ENCODE data around the gene EFHC1.

Gene EFHC1

DNA sequence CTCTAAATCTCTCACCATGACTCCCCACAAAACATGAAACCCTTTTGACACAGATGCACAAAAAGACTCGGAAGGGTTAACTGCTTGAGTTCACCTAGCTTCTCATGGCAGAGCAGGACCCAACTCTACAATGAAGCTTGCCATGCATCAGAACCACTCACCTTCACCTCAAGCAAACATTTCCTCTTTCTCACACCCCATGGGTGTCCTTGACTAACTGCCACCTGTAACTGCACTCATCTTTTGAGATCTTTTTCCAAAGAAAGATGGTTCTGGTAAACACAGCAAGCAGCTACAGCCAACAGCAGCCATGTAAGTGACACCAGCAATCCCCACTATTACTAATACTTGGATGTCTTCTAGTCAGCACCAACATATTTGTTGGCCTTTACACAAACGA lies 76.5 kb downstream of the EFHC1 start:
- H3K4me3 ChIP-seq (ENCODE audit: low read depth in 1 of 2, low read length in 2 of 2): no peak overlapping the region
- H3K9me3 ChIP-seq (ENCODE audit: control insufficient read depth in 1 of 2, low read length in 2 of 2): no peaks in the 10 kb centered on the region
- no peaks in the 10 kb centered on the region for H3K27me3 ChIP-seq (ENCODE audit: low read depth, low read length)
- no peak overlapping the region for H3K27ac ChIP-seq (ENCODE audit: low read length)
- peaks cover 0 to 7% of the 10 kb centered on the region in 2 donors for H3K36me3 ChIP-seq (ENCODE audit: control insufficient read depth in 1 of 2, insufficient read depth in 2 of 2, low read length in 2 of 2)
- peaks cover 0 to 24% of the 10 kb centered on the region in 2 donors for H3K4me1 ChIP-seq (ENCODE audit: control insufficient read depth in 1 of 2, insufficient read depth in 2 of 2, low read length in 2 of 2)

DNA sequence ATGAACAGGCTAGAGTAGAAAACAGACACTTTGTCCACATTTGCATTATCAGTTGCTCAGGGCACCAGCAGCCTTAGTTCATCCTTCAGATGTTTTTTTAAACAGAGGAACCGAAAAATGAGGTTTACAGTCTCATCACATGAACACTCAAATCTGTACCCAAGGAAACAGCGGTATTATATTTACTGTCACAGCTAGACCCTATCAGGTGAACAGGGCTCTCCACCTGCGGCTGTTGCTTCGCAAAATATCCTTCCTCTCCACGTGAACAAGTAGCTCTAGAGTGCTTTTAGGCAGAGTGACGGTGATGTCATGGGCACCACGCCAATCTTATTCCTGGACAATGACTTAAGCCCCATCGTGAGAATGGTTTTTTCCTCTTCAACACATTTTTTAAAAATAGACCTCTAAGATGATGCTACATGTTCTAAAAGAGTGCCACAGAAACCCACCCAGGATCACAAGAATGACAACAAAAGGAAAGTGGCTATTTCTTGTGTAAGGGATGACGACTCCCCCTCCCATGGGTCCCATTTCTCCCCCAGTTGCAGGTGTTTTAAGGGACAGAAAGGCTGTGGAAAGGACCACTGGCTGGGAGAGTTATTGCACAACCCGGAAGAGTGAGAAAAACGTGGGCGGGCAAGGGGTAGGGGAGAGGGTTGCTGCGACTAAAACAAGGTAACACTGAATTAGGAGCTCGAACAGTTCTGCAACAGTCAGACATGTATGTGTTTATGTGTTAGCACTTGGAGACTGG lies 77.7 kb downstream of the EFHC1 start:
- no peak overlapping the region for H3K4me3 ChIP-seq (ENCODE audit: low read depth in 1 of 2, low read length in 2 of 2)
- peaks cover 0 to 24% of the 10 kb centered on the region in 2 donors for H3K4me1 ChIP-seq (ENCODE audit: control insufficient read depth in 1 of 2, insufficient read depth in 2 of 2, low read length in 2 of 2)
- peak overlapping the region; percentile 53 for H3K27ac ChIP-seq (ENCODE audit: low read length)
- no peaks in the 10 kb centered on the region for H3K27me3 ChIP-seq (ENCODE audit: low read depth, low read length)
- peaks cover 8 to 18% of the 10 kb centered on the region in 2 donors for H3K36me3 ChIP-seq (ENCODE audit: control insufficient read depth in 1 of 2, insufficient read depth in 2 of 2, low read length in 2 of 2)
- H3K9me3 ChIP-seq (ENCODE audit: control insufficient read depth in 1 of 2, low read length in 2 of 2): no peaks in the 10 kb centered on the region

DNA sequence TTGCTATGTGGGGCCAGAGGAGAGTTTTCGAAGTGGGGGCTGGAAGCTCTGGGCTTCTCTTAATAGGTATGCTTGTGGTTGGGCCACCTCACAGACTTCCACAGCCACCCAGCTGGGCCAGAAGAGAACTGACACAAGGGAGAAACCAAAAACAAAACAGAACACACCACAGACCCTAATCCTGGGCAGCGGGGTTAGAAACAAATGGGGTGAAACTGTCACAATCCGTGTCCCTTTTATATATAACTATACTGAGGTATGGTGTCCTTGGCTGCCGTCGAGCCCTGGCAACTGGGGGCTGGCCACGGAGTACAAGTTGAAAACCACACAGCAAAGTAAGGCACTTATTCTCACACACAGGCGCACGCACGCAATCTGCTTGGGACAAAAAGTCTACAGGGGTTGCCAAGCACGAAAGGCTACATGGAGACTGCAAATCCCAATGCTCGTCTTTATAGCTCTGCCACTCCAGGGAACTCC lies 78.4 kb downstream of the EFHC1 start:
- Histone ChIP-seq H3K27ac (ENCODE audit: low read length) (peak overlapping the region; percentile 53), H3K9me3 (ENCODE audit: control insufficient read depth in 1 of 2, low read length in 2 of 2) (no peaks in the 10 kb centered on the region)

DNA sequence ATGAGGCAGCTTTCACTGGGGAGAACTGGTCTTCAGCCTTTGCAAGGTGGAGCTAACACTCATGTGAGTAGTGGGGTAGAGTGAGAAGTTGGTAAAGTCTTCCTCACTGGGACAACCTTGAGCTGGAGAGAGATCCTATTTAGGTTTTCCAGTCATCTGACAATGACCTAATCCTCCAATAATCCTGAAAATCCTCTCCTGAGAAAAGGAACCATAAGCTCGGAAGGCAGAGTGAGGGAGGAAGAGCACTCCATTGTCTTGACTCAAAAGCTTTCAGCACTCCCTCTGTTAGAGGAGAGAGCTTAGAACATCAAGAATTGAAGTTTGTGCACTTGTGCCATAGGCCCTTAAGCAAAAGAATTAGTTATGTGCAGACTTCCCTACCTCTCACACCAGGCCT lies 78.9 kb downstream of the EFHC1 start:
- peaks cover 7 to 34% of the 10 kb centered on the region in 2 donors for H3K4me1 ChIP-seq (ENCODE audit: control insufficient read depth in 1 of 2, insufficient read depth in 2 of 2, low read length in 2 of 2)
- peaks cover 8 to 18% of the 10 kb centered on the region in 2 donors for H3K36me3 ChIP-seq (ENCODE audit: control insufficient read depth in 1 of 2, insufficient read depth in 2 of 2, low read length in 2 of 2)
- H3K4me3 ChIP-seq (ENCODE audit: low read depth in 1 of 2, low read length in 2 of 2): no peak overlapping the region
- no peaks in the 10 kb centered on the region for H3K9me3 ChIP-seq (ENCODE audit: control insufficient read depth in 1 of 2, low read length in 2 of 2)
- H3K27ac ChIP-seq (ENCODE audit: low read length): peak overlapping the region; percentile 28
- H3K27me3 ChIP-seq (ENCODE audit: low read depth, low read length): no peaks in the 10 kb centered on the region

More for the DNA sequence above, 78.4 kb downstream of the EFHC1 start:
- Histone ChIP-seq H3K36me3 (ENCODE audit: control insufficient read depth in 1 of 2, insufficient read depth in 2 of 2, low read length in 2 of 2) (peaks cover 8 to 18% of the 10 kb centered on the region in 2 donors), H3K4me1 (ENCODE audit: control insufficient read depth in 1 of 2, insufficient read depth in 2 of 2, low read length in 2 of 2) (peaks cover 4 to 29% of the 10 kb centered on the region in 2 donors), H3K27me3 (ENCODE audit: low read depth, low read length) (no peaks in the 10 kb centered on the region), H3K4me3 (ENCODE audit: low read depth in 1 of 2, low read length in 2 of 2) (no peak overlapping the region)

DNA sequence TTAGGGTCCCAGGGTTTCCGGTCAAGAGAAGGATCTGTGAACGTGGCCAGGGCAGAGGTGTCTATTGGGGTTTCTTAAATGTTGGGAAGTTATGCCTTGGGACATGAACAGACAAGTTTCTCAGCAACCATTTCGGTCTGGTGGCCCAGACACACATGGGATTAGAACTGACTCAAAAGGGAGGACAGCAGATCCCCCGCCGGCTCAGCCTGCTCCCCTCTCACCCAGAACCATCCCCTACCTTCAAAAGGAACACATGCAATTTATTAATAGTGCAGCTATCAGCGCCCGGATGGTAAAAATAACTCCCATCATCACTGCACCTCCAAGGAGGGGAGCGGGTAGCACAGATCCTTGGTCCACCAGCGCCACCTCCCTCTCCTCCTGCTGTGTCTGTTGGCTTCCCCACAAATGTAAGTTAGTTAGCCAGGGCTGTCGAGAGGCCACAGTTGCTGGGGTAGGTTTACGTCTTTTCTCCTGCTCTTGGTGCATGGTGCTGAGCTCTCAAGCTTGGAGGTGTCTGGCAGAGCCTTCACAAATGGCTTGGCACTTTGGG lies 79.6 kb downstream of the EFHC1 start:
- Histone ChIP-seq H3K4me1 (ENCODE audit: control insufficient read depth in 1 of 2, insufficient read depth in 2 of 2, low read length in 2 of 2) (peaks cover 7 to 41% of the 10 kb centered on the region in 2 donors), H3K4me3 (ENCODE audit: low read depth in 1 of 2, low read length in 2 of 2) (no peak overlapping the region), H3K36me3 (ENCODE audit: control insufficient read depth in 1 of 2, insufficient read depth in 2 of 2, low read length in 2 of 2) (peaks cover 8 to 16% of the 10 kb centered on the region in 2 donors), H3K9me3 (ENCODE audit: control insufficient read depth in 1 of 2, low read length in 2 of 2) (no peaks in the 10 kb centered on the region), H3K27me3 (ENCODE audit: low read depth, low read length) (no peaks in the 10 kb centered on the region), H3K27ac (ENCODE audit: low read length) (no peak overlapping the region)

DNA sequence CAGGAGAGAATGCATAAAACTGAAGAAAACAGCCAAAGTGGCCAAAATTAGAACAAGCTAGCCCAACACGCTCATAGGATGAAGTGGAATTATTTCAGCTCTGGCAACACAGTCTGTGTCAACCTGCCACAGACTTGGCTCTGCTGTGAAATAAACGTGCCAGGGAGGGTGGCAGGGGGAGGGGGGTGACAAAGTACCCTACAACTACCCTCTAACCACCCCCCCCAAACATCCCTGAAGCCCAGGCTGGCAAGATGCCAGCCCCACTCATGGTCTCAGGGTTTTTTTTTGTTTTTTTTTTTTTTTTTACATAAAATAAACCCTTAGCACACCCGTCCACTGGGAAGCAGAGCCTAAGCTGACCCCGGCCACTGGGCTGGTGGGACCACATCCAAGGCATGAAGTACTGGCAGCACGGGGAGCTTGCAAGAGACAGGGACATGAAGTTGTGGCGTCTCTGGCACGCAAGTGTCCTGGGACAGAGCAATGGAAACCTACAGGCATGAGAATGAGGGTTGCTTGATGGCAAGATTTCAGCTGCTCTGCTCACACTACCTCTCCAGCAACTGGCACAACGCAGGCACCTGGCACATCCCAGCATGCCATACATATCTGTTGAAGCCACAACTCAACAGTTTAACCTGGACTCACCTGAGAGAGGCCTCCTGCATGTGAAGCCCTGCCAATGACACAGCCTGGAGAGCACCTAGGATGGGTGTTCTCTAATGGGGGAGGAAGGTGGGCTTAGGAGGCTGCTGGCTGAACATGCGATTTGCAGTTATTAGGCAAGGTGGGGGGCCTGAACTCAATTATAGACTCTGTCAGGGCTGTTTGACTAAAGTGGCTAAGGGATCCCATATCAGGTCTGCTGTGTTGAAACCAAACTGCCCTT lies 80.3 kb downstream of the EFHC1 start:
- Histone ChIP-seq H3K27ac (ENCODE audit: low read length) (no peak overlapping the region), H3K4me3 (ENCODE audit: low read depth in 1 of 2, low read length in 2 of 2) (no peak overlapping the region), H3K9me3 (ENCODE audit: control insufficient read depth in 1 of 2, low read length in 2 of 2) (no peaks in the 10 kb centered on the region), H3K4me1 (ENCODE audit: control insufficient read depth in 1 of 2, insufficient read depth in 2 of 2, low read length in 2 of 2) (peaks cover 7 to 48% of the 10 kb centered on the region in 2 donors), H3K36me3 (ENCODE audit: control insufficient read depth in 1 of 2, insufficient read depth in 2 of 2, low read length in 2 of 2) (peaks cover 12 to 14% of the 10 kb centered on the region in 2 donors), H3K27me3 (ENCODE audit: low read depth, low read length) (no peaks in the 10 kb centered on the region)

DNA sequence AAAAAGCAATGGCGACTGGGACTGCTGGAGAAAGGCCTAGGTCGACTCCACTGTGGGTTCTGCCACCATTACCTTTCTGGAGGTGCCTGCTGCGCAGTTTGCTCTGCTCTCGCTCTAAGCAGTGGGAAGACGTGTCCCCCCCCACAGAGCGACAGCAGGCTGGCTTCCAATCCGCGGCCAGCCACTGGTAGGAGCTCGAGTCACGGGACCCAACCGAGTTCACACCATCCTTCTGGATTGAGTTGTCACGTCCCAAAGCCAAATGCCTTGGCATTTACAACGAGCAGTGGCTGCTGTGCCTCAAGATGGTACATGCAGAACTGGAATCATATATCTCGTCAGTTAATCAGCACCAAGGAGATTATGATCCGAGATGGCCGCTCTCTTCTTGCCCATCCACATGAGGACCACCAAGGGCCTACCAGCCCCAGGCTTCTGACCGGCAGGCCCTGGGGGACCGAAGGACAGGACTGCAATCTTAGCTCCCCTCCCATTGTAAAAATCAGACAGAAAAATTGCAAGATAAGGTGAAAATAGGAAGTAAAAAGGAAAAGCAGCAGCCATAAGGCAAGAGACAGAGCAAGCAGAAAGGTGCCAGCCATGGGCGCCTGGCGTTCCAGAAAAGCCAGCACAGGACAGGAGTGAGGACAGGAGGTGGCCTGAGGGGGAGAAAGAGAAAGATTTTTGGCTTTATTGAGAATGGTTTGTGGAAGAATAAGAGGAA lies 82.3 kb downstream of the EFHC1 start:
- Histone ChIP-seq H3K27ac (ENCODE audit: low read length) (no peak overlapping the region), H3K4me1 (ENCODE audit: control insufficient read depth in 1 of 2, insufficient read depth in 2 of 2, low read length in 2 of 2) (peaks cover 7 to 58% of the 10 kb centered on the region in 2 donors), H3K36me3 (ENCODE audit: control insufficient read depth in 1 of 2, insufficient read depth in 2 of 2, low read length in 2 of 2) (peaks cover 23 to 26% of the 10 kb centered on the region in 2 donors)

DNA sequence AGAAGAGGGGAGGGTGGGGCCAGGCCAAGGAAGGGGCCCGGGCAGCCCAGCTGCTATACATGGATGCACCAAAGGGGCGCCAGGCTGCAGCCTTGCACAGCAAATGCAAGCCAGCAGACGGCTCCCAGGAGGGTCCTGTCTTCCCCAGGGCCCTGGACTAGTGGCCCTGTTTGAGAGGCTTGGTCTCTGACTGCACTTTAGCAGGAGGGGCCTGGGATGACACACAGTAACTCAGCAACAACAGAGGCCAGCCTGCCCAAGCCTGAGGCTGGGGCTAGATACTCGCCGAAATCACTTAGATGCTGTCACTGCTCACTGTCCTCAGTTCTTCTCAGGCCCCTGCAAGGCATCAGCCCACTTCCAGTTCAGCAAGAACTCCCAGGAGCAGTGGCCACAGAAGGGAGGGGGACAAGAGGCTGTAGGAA lies 83.2 kb downstream of the EFHC1 start:
- no peak overlapping the region for H3K4me3 ChIP-seq (ENCODE audit: low read depth in 1 of 2, low read length in 2 of 2)
- peaks cover 24 to 32% of the 10 kb centered on the region in 2 donors for H3K36me3 ChIP-seq (ENCODE audit: control insufficient read depth in 1 of 2, insufficient read depth in 2 of 2, low read length in 2 of 2)
- peaks cover 7 to 51% of the 10 kb centered on the region in 2 donors for H3K4me1 ChIP-seq (ENCODE audit: control insufficient read depth in 1 of 2, insufficient read depth in 2 of 2, low read length in 2 of 2)
- H3K27ac ChIP-seq (ENCODE audit: low read length): peak overlapping the region; percentile 56
- H3K27me3 ChIP-seq (ENCODE audit: low read depth, low read length): no peaks in the 10 kb centered on the region
- no peaks in the 10 kb centered on the region for H3K9me3 ChIP-seq (ENCODE audit: control insufficient read depth in 1 of 2, low read length in 2 of 2)

More for the DNA sequence above, 82.3 kb downstream of the EFHC1 start:
- H3K9me3 ChIP-seq (ENCODE audit: control insufficient read depth in 1 of 2, low read length in 2 of 2): no peaks in the 10 kb centered on the region
- H3K27me3 ChIP-seq (ENCODE audit: low read depth, low read length): no peaks in the 10 kb centered on the region
- no peak overlapping the region for H3K4me3 ChIP-seq (ENCODE audit: low read depth in 1 of 2, low read length in 2 of 2)

DNA sequence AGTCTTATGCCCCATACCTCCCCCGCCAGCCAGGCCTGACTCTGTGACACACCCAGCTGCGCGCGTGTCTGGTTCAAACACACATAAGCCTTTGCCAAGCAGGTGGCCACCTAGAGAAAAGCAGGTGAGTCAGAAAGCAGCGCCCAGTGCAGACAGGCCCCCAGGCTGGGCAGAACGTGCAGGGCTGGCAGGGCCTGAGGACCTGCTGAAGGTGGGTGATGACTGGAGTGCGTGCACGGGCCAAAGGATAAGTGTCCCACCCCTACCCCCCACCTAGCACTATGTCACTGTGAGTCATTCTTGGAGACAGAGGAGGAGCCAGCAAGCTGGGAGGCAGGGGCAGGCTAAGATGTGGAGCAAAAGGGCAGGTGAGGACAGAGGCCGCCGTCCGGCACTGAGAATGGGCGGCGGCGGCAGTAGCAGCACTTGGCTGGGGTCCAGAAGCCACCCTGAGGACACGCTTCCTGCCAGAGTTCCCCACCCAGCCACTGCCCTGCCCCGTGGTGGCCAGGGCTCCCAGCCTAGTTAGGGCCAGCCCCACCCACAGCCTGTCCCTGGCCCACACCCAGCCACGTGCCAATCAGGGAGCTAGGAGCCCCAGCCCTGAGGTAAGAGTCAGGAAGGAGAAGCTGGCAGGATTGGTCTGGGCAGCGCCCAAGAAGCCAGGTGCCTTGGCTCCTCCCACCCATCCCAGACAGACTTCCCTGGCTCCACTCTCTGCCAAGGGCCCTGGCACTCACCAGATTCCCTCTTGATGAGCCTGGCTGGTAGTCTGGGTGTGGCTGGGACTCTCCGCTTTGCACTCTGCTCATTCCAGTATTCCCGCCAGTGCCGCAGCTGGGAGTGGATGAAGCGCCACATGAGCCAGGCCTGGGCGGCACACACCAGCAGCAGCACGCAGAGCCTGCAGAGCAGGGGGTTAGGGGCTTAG lies 84.0 kb downstream of the EFHC1 start:
- no peaks in the 10 kb centered on the region for H3K9me3 ChIP-seq (ENCODE audit: control insufficient read depth in 1 of 2, low read length in 2 of 2)
- H3K4me3 ChIP-seq (ENCODE audit: low read depth in 1 of 2, low read length in 2 of 2): no peak overlapping the region
- H3K27me3 ChIP-seq (ENCODE audit: low read depth, low read length): no peaks in the 10 kb centered on the region
- peaks cover 7 to 43% of the 10 kb centered on the region in 2 donors for H3K4me1 ChIP-seq (ENCODE audit: control insufficient read depth in 1 of 2, insufficient read depth in 2 of 2, low read length in 2 of 2)
- peak overlapping the region; percentile 64 for H3K27ac ChIP-seq (ENCODE audit: low read length)
- H3K36me3 ChIP-seq (ENCODE audit: control insufficient read depth in 1 of 2, insufficient read depth in 2 of 2, low read length in 2 of 2): peaks cover 27 to 39% of the 10 kb centered on the region in 2 donors

DNA sequence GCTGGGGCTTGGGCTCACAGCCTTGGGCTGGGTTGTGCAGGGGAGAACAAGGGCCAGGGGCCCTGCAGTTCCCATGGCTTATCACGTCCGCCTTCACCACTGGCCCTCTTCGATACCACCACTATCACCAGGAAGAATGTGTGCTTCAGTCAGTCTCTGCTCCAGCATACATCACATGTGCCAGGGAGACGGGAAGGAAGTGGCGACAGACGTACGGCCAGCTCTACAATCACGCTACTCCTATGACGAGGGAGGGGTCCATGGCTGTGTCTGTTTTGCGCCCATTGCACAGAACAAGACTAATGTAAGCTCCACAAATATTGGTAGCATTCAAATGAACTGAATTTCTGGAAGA lies 84.6 kb downstream of the EFHC1 start:
- Histone ChIP-seq H3K4me3 (ENCODE audit: low read depth in 1 of 2, low read length in 2 of 2) (no peak overlapping the region), H3K4me1 (ENCODE audit: control insufficient read depth in 1 of 2, insufficient read depth in 2 of 2, low read length in 2 of 2) (peaks cover 7 to 37% of the 10 kb centered on the region in 2 donors), H3K9me3 (ENCODE audit: control insufficient read depth in 1 of 2, low read length in 2 of 2) (no peaks in the 10 kb centered on the region), H3K27ac (ENCODE audit: low read length) (peak overlapping the region; percentile 64), H3K27me3 (ENCODE audit: low read depth, low read length) (no peaks in the 10 kb centered on the region), H3K36me3 (ENCODE audit: control insufficient read depth in 1 of 2, insufficient read depth in 2 of 2, low read length in 2 of 2) (peaks cover 30 to 45% of the 10 kb centered on the region in 2 donors)

All from muscle layer of duodenum (tissue), 2 donors.